DOHH2 (cell line): ENCODE data around the gene BAIAP2.

ENCODE experiments used
- EZH2phosphoT487 ChIP-seq: fragments of 200-600 bp; sonication (generic); IDR thresholded peaks from 2 replicates; pipeline ENCODE4 v1.6.1; 2017; ENCODE audit warnings: borderline replicate concordance, mild to moderate bottlenecking, antibody characterized with exemption, low read length, moderate library complexity, mixed read lengths
- TF ChIP-seq, protein P1 (sequence below): fragments of 200-600 bp; sonication (generic); IDR thresholded peaks from one replicate; pipeline ENCODE4 v1.5.1; 2014; ENCODE audit warnings: antibody characterized with exemption, mild to moderate bottlenecking, low read depth, low read length; ENCODE audit not compliant: poor library complexity, severe bottlenecking

- TF ChIP-seq EZH2phosphoT487: no peak
- TF ChIP-seq, protein P1, sequence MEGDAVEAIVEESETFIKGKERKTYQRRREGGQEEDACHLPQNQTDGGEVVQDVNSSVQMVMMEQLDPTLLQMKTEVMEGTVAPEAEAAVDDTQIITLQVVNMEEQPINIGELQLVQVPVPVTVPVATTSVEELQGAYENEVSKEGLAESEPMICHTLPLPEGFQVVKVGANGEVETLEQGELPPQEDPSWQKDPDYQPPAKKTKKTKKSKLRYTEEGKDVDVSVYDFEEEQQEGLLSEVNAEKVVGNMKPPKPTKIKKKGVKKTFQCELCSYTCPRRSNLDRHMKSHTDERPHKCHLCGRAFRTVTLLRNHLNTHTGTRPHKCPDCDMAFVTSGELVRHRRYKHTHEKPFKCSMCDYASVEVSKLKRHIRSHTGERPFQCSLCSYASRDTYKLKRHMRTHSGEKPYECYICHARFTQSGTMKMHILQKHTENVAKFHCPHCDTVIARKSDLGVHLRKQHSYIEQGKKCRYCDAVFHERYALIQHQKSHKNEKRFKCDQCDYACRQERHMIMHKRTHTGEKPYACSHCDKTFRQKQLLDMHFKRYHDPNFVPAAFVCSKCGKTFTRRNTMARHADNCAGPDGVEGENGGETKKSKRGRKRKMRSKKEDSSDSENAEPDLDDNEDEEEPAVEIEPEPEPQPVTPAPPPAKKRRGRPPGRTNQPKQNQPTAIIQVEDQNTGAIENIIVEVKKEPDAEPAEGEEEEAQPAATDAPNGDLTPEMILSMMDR: no peak
Measured at GRCh38 chr17:81000631-81001357, 34.2 kb upstream of the BAIAP2 start.
